Vagina (tissue), 2 donors: ENCODE results near the gene TBL1XR1.

ENCODE experiments used
- POLR2A ChIP-seq, 2 donors: fragments of 450-650 bp; IDR thresholded peaks; one replicate each; pipeline ENCODE4 v1.6.1; 2017; ENCODE audit warnings: antibody characterized with exemption in 2 of 2, mild to moderate bottlenecking in 2 of 2, moderate library complexity in 2 of 2
- POLR2AphosphoS5 ChIP-seq, 2 donors: sonication (generic); formaldehyde crosslinking; IDR thresholded peaks; one replicate each; pipeline ENCODE4 v1.9.0; 2017; ENCODE audit warnings: antibody characterized with exemption in 2 of 2, mild to moderate bottlenecking in 2 of 2, low read depth in 1 of 2; ENCODE audit not compliant: insufficient read depth in 1 of 2
- TF ChIP-seq, protein P1 (sequence below), 3 experiments: fragments of 450-650 bp in 2 of 3; fragments of 200-600 bp in 1 of 3; sonication (generic) in 1 of 3; IDR thresholded peaks; one replicate each; pipeline ENCODE4 v1.5.1; 2017 to 2019; ENCODE audit warnings: antibody characterized with exemption in 3 of 3, mild to moderate bottlenecking in 2 of 3, moderate library complexity in 2 of 3

DNA sequence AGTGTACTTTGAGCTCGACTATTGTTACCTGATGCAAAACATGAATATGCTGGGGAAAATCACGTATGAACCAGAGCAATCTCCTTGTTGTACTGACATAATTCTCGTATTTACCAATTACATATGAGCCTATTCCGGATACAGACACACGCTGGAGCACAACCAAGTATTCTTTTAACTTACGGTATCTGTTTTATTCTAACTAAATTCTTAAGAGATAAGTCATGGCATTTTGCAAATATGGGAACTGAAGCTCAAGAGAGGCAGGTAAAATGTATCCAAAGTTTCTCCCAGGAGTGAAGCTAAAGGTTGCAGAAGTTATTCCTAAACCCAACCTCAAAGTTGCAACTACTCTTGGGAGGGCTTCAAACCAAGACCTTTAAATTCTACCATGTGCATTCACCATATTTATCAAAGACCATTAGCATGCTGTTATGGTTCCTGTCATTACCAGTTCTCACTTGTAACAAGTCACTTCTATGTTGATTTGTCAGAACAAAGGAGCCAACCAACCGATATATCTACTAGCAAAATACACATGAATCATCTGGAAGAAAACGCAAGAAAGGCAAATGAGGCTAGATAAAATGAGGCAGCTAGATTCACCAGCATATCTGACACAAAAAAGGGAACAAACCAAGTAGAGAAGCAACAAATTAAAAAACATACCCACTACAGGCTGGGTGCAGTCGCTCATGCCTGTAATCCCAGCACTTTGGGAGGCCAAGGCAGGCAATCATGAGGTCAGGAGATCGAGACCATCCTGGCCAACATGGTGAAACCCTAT, 17.8 kb downstream of the TBL1XR1 start:
- TF ChIP-seq, protein P1, sequence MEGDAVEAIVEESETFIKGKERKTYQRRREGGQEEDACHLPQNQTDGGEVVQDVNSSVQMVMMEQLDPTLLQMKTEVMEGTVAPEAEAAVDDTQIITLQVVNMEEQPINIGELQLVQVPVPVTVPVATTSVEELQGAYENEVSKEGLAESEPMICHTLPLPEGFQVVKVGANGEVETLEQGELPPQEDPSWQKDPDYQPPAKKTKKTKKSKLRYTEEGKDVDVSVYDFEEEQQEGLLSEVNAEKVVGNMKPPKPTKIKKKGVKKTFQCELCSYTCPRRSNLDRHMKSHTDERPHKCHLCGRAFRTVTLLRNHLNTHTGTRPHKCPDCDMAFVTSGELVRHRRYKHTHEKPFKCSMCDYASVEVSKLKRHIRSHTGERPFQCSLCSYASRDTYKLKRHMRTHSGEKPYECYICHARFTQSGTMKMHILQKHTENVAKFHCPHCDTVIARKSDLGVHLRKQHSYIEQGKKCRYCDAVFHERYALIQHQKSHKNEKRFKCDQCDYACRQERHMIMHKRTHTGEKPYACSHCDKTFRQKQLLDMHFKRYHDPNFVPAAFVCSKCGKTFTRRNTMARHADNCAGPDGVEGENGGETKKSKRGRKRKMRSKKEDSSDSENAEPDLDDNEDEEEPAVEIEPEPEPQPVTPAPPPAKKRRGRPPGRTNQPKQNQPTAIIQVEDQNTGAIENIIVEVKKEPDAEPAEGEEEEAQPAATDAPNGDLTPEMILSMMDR (IDR thresholded peaks at IDR 0.05): no peak
- TF ChIP-seq POLR2AphosphoS5 (IDR thresholded peaks at IDR 0.05; ENCODE audit: insufficient read depth in 1 of 2, low read depth in 1 of 2): no peak
- TF ChIP-seq POLR2A (IDR thresholded peaks at IDR 0.05): no peak
